Endometrial microvascular endothelial cells (primary cell): Measurements from ENCODE around the gene KLHDC10. TPM values are rescaled to one million over a fixed set of nuclear protein-coding genes. Genes with fewer than 3 reads are reported as not detected.
"Not testable (repeated sequence)": the region's sequence is repeated elsewhere in the genome, so short reads cannot be mapped to it uniquely, and the experiment has no call there.

Experiments
- in situ Hi-C: cut with HindIII; loops from 2 replicates; pipeline ENCODE4 v1.10.0; 2017; ENCODE audit warnings: low sequenced_read_pairs, low pct_unique_long_range_greater_than_20kb; ENCODE audit errors: inconsistent ontology term
- total RNA-seq: library from RNA; depleted of rRNA; stranded (reverse); fragments of >200 nt; gene quantifications from one replicate; pipeline ENCODE4 v1.2.3, GENCODE V29; 2015; ENCODE audit errors: inconsistent ontology term

KLHDC10 gene, protein sequence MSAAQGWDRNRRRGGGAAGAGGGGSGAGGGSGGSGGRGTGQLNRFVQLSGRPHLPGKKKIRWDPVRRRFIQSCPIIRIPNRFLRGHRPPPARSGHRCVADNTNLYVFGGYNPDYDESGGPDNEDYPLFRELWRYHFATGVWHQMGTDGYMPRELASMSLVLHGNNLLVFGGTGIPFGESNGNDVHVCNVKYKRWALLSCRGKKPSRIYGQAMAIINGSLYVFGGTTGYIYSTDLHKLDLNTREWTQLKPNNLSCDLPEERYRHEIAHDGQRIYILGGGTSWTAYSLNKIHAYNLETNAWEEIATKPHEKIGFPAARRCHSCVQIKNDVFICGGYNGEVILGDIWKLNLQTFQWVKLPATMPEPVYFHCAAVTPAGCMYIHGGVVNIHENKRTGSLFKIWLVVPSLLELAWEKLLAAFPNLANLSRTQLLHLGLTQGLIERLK
- total RNA-seq, result 18.3 TPM

DNA sequence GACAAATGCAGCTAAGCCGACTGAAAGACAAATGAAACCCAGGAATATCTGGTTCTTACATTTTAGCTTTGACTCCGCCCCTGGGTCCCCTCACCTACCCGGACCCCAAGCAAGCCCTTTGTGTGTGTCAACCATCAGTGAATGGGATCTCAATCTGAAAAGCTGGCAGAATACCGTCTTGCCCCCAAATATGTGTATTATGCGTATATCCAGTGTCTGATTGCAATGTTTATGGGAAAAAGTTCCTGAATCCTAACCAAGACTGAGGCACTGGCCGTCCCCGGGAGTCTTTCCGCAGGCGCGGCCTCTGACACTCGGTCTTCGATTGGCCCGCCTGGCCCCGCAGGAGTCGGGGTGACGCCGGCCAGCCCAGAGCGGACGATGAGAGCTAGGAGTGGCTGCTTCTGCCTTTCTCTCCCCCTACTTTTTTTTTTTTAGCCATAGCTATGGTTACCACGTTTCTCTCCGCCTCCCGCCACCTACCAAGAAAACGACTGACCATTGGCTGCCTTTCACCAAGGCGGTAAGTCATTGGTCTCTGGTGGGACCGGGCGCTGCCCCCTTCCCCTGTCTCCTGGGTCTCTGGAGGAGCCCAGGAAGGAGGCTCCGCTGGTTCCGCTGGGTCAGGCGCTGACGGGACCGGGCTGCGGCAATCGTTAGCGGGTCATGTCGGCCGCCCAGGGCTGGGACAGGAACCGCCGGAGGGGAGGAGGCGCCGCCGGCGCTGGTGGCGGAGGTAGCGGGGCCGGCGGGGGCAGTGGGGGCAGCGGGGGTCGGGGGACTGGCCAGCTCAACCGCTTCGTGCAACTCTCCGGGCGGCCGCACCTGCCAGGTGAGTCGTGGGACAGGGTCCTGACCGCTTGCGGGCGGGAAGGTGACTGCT lies at the start of gene KLHDC10:
KLHDC10 (plus strand) TSS at position 557 of the 883 bp plus-strand sequence; CDS start at position 667, 110 bp downstream.
- in situ Hi-C loops, result no loop called here

- in situ Hi-C loops, result no loop called here
These were observed 49.1 kb upstream of the KLHDC10 start for GRCh38 chr7:130021105-130021834.

GRCh38 chr7:130022115-130022514 lies 48.2 kb upstream of the KLHDC10 start:
- in situ Hi-C loops, result no loop called here

DNA sequence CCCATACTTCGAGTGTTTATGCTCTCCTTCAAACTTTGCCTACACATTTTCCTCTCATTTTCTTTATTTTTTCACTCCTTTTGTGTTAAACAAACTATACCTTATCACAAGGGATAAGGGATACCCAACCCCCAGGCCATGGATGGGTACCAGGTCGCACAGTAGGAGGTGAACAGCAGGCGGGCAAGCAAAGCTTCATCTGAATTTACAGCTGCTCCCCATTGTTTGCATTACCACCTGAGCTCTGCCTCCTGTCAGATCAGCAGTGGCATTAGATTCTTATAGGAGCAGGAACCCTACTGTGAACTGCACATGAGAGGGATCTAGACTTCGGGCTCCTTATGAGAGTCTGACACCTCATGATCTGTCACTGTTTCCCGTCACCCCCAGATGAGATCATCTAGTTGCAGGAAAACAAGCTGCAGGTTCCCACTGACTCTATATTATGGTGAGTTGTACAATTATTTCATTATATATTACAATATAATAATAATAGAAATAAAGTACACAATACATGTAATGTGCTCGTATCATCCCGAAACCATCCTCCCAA lies 47.6 kb upstream of the KLHDC10 start:
- in situ Hi-C loops, result no loop called here

- in situ Hi-C loops, result no loop called here
These were observed 45.9 kb upstream of the KLHDC10 start for GRCh38 chr7:130024390-130024789.

DNA sequence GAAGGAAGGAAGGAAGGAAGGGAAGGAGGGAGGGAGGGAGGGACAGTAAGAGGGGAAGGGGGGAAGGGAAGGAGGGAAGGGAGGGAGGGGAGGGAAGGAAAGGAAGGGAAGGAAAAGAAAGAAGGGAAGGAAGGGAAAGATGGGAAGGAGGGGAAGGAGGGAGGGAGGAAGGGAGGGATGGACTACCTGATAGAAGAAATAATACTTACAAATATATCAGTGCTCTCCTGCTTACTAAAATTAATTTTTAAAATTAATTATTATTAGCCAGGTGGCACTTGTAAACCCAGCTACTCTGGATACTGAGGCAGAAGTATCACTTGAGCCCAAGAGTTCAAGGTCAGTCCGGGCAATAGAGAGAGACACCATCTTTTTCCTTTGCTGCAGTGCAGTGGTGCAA lies 37.6 kb upstream of the KLHDC10 start:
- in situ Hi-C loops, result no loop called here

GRCh38 chr7:130037703-130038102 lies 32.6 kb upstream of the KLHDC10 start:
- in situ Hi-C loops, result no loop called here

GRCh38 chr7:130040576-130040975 lies 29.8 kb upstream of the KLHDC10 start:
- in situ Hi-C loops, result no loop called here

DNA sequence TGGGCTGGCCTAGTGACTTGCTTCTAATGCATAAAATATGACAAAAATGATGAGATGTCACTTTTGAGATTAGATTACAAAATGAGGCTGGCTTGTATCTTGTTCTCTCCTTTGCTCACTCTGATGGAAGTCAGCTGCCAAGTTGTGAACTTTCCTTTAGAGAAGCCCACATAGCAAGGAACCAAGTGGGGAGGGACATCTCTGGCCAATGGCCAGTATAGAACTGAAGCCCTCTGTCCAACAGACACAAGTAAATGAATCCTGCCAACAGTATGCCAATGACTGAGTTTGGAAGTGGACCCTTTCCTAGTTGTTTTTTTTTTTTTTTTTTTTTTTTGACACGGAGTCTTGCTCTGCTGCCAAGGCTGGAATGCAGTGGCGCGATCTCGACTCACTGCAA lies 22.5 kb upstream of the KLHDC10 start:
- in situ Hi-C loops, result no loop called here

- in situ Hi-C loops, result no loop called here
These were observed 21.4 kb upstream of the KLHDC10 start for GRCh38 chr7:130048906-130049305.

DNA sequence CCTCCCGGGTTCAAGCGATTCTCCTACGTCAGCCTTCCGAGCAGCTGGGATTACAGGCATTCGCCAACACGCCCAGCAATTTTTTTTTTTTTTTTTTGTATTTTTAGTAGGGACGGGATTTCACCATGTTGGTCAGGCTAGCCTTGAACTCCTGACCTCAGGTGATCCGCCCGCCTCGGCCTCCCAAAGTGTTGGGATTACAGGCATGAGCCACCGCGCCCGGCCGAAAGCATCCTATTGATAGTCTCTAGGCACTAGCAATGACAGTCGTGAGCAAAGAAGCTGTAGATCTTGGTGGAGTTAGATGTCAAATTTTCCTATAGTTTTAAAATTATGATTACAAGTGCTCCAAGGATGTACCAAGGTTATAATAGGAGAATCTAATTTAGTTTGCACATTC lies 18.1 kb upstream of the KLHDC10 start:
- in situ Hi-C loops, result not testable (repeated sequence)

GRCh38 chr7:130055198-130055597 lies 15.1 kb upstream of the KLHDC10 start:
- in situ Hi-C loops, result not testable (repeated sequence)

GRCh38 chr7:130062246-130062645 lies 8.1 kb upstream of the KLHDC10 start:
- in situ Hi-C loops, result no loop called here

- in situ Hi-C loops, result no loop called here
These were observed 7.3 kb upstream of the KLHDC10 start for GRCh38 chr7:130063036-130063435.

DNA sequence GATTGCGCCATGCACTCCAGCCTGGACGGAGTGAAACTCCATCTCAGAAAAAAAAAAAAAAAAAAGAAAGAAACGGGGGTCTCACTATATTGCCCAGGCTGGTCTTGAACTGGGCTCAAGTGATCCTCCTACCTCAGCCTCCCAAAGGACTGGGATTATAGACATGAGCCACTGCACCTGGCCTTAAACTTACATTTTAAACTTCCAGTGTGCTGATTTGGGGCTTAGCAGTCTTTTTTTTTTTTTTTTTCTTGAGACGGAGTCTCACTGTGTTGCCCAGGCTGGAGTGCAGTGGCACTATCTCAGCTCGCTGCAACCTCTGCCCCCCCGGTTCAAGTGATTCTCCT lies 5.8 kb upstream of the KLHDC10 start:
- in situ Hi-C loops, result not testable (repeated sequence)

DNA sequence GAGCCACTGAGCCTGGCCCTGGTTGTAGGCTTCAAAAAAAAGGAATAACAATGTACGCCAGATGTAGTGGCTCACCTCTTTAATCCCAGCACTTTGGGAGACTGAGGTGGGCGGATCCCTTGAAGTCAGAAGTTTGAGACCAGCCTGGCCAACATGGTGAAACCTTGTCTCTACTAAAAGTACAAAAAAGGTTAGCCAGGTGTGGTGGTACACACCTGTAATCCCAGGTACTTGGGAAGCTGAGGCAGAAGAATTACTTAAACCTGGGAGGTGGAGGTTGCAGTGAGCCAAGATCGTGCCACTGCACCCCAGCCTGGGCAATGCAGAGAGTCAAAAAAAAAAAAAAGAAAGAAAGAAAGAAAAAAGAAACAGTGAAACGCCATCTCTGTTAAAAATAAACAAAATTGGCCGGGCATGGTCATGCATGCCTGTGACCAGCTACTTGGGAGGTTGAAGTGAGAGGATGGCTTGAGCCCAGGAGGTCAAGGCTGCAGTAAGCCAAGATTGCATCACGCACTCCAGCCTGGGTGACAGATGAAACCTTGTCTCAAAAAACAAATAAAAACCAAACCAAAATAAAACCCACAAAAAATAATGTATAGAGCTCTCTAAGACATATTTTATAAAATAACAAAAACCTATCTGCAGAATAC lies 4.7 kb upstream of the KLHDC10 start:
- in situ Hi-C loops, result no loop called here

DNA sequence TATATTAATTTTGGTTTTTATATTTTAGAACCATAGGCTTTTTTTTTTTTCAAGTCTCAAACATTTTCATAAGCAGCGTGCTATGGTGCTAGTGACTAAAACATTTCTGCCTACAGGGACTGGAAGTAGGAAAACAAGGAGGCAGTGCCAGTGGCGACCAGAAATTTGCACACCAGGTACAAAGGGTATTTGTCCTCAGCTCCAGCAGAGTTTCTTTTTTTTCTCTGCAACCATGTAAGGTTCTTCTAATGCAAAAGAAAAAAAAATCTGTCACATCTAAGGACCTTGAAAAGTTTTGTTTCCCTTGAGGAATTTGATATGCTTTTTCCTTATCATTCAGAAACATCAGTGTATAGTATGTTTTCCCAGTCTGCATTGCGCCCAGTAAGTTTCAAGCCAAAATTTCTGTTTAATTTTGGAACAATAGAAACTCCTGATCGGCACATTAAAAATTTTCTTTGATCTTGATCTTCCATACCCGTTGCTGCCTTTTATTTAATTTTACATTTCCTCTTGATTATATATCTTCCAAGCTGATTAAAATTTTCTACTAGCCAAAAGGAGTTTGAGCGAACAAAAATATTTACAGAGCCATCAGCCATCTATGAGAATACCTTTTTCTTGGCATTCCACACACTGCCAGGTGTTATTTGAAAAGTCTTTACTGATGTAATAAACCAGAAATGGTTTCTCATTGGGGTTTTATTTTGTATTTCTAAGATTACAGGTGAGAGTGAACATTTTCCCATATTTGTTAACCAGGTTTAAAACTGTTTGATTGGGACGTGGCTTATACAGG lies 956 bp upstream of the KLHDC10 start:
- in situ Hi-C loops, result no loop called here
